ENCODE results near the gene PHKB. TPM values are rescaled to one million over a fixed set of nuclear protein-coding genes. Genes with fewer than 3 reads are reported as not detected.

PHKB gene
- total and polyA plus RNA-seq, 2 of the 8 experiments (the other 6 are each of a cell fraction or from before 2014, with no cell fraction given) = 18.6 to 38.3 TPM

DNA sequence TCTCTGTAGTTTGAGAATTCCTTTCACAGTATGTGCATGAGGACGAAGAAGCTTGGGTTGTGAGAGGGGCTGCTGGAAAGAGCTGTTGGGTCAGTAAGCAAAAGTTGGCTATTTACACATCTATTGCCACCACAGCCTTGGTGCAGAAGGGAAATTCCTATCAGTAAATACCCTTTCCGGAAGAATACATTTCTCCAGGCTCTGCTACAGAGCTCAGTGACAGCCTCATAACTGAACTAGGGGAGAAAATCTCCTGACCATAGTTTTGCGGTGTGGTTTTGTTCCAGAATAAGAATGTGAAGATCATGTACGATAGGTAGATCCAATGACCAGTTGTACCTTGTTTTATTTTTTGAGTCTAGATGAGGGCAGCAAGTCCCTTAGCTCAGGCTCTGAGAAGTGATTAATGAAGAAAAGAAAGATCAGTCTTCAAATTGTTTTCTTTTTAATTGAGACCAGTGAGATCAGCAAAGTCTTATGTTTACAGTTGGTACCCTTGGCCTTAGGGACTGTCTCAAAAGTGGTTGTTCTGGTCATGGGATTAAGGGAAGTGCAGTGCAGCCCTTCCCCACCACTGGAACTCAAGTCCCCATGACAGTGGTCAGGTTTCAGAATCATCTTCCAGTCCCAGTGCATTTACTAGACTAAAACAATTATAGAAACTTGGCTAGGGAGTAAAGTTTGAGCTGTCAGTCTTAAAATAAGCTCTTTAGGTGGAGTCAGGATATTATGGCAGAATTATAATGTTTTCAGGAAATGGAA is 123.5 kb downstream of the PHKB start:
- no peak overlapping the region for H2BK120ac ChIP-seq (replicated peaks; ENCODE audit: low read depth, low read length)
- no peak overlapping the region for H2AK5ac ChIP-seq (ENCODE audit: low read depth, low read length)
- no peak overlapping the region for H3K27ac ChIP-seq (ENCODE audit: low read depth, low read length)
- H3K79me1 ChIP-seq (ENCODE audit: low read depth, low read length) = no peaks in the 10 kb centered on the region
- H2BK20ac ChIP-seq (ENCODE audit: low read length) = no peak overlapping the region
- H2BK5ac ChIP-seq (ENCODE audit: low read depth, low read length) = no peak overlapping the region
- WGBS, 2 experiments (ENCODE audit: extremely low coverage in 1 of 2, insufficient coverage in 1 of 2, insufficient read length in 1 of 2, insufficient replicate concordance in 2 of 2, low coverage in 1 of 2, low lambda C conversion rate in 2 of 2, missing lambda C conversion rate in 1 of 2) = 74% methylated on average over 4 of the region's 4 CpGs; no CpG with 5 or more reads in 1 of the 2 experiments
- no peak overlapping the region for H3K56ac ChIP-seq (replicated peaks; ENCODE audit: insufficient read length, low read depth, low read length)
- no peak overlapping the region for H2AFZ ChIP-seq (ENCODE audit: low read length)
- H3K18ac ChIP-seq (ENCODE audit: extremely low read depth, low read length) = no peak overlapping the region
- H4K8ac ChIP-seq (ENCODE audit: extremely low read depth, insufficient read depth, low read length) = no peak overlapping the region
- H4K91ac ChIP-seq (replicated peaks; ENCODE audit: insufficient read length, low read length) = no peak overlapping the region
- H3K36me3 ChIP-seq (ENCODE audit: control insufficient read depth in 2 of 4, insufficient read depth in 4 of 4, low read length in 3 of 4) = no peaks in the 10 kb centered on the region
- peaks cover 0 to 4% (median 2%) of the 10 kb centered on the region in 4 experiments; a peak in 1 of 7 replicates for H3K4me1 ChIP-seq (replicated peaks in 1 of 4; ENCODE audit: control insufficient read depth in 3 of 4, insufficient read depth in 4 of 4, low read length in 3 of 4)
- ChIA-PET CTCF (ENCODE audit: partially characterized antibody) (interaction anchor here (1.5 kb wide), 1 partner anchor 440 kb away, joined by 3 read pairs; the partner anchor contains the start of gene NETO2), POLR2A (ENCODE audit: partially characterized antibody) (no interaction called here)
- no peaks in the 10 kb centered on the region for H3K9me3 ChIP-seq (ENCODE audit: insufficient read depth in 2 of 2, low read depth in 1 of 2, low read length in 1 of 2)
- FAIRE-seq (no peak), DNase-seq (ENCODE audit: low read depth in 1 of 2, low spot score in 2 of 2) (no peak)
- no peak overlapping the region for H2BK12ac ChIP-seq (ENCODE audit: low read depth, low read length)
- no peaks in the 10 kb centered on the region for H3K23me2 ChIP-seq (ENCODE audit: low read depth, low read length)
- no peak overlapping the region for H2BK15ac ChIP-seq (ENCODE audit: low read length)
- no peak overlapping the region for H3K23ac ChIP-seq (ENCODE audit: insufficient read length)
- H3K27me3 ChIP-seq (replicated peaks in 1 of 4; ENCODE audit: control insufficient read depth in 3 of 4, extremely low read depth in 1 of 4, insufficient read depth in 3 of 4, low read length in 3 of 4) = no peaks in the 10 kb centered on the region
- H3K9ac ChIP-seq (replicated peaks in 1 of 4; ENCODE audit: extremely low read depth in 1 of 4, low read depth in 3 of 4, low read length in 3 of 4) = no peak overlapping the region
- H3K4ac ChIP-seq (replicated peaks; ENCODE audit: insufficient read length, low read depth, low read length) = no peak overlapping the region
- H4K5ac ChIP-seq (ENCODE audit: insufficient read length, low read depth, low read length) = no peak overlapping the region
- no peak overlapping the region for H3K4me3 ChIP-seq (ENCODE audit: extremely low read depth in 1 of 4, insufficient read depth in 2 of 4, low read depth in 3 of 4, low read length in 4 of 4)
- H4K20me1 ChIP-seq (replicated peaks in 1 of 2; ENCODE audit: control insufficient read depth in 1 of 2, insufficient read depth in 2 of 2, low read length in 2 of 2) = no peaks in the 10 kb centered on the region
- no peak overlapping the region for H3K14ac ChIP-seq (ENCODE audit: insufficient read length)
- H3K4me2 ChIP-seq (ENCODE audit: insufficient read depth in 1 of 2, low read depth in 2 of 2, low read length in 2 of 2) = no peak overlapping the region
- H3K79me2 ChIP-seq (ENCODE audit: control insufficient read depth in 1 of 2, insufficient read depth in 2 of 2, low read length in 2 of 2) = no peaks in the 10 kb centered on the region
- TF ChIP-seq CBX8 (IDR thresholded peaks at IDR 0.05; ENCODE audit: borderline replicate concordance, low read depth, low read length) (no peak), SIX5 (IDR thresholded peaks at IDR 0.05; ENCODE audit: low read depth, low read length) (no peak), CBX5 (IDR thresholded peaks at IDR 0.05; ENCODE audit: low read depth, low read length) (no peak), EGR1 (IDR thresholded peaks at IDR 0.05; ENCODE audit: borderline replicate concordance, low read depth, low read length) (no peak), SIRT6 (IDR thresholded peaks at IDR 0.05; ENCODE audit: low read length) (no peak), CREB1 (IDR thresholded peaks at IDR 0.05) (no peak), MAFK (IDR thresholded peaks at IDR 0.05; ENCODE audit: low read depth, low read length) (no peak), CEBPB (IDR thresholded peaks at IDR 0.05; ENCODE audit: low read depth, low read length) (no peak), POU5F1 (IDR thresholded peaks at IDR 0.05; ENCODE audit: low read depth, low read length) (no peak), CHD1 (IDR thresholded peaks at IDR 0.05; ENCODE audit: low read depth, low read length) (no peak), SP4 (IDR thresholded peaks at IDR 0.05; ENCODE audit: low read length) (no peak), FOSL1 (IDR thresholded peaks at IDR 0.05; ENCODE audit: insufficient read depth, low read depth, low read length) (no peak), PHF8 (conservative IDR thresholded peaks at IDR 0.05; ENCODE audit: low read depth, low read length) (no peak)
- TF ChIP-seq, protein P1, sequence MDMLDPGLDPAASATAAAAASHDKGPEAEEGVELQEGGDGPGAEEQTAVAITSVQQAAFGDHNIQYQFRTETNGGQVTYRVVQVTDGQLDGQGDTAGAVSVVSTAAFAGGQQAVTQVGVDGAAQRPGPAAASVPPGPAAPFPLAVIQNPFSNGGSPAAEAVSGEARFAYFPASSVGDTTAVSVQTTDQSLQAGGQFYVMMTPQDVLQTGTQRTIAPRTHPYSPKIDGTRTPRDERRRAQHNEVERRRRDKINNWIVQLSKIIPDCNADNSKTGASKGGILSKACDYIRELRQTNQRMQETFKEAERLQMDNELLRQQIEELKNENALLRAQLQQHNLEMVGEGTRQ (IDR thresholded peaks at IDR 0.05; ENCODE audit: low read length) = no peak

Measured in H1 (cell line).